Neural progenitor cell (in vitro differentiated cells): ENCODE measurements around the gene ZNF286A.
"Not testable (repeated sequence)": the region's sequence is repeated elsewhere in the genome, so short reads cannot be mapped to it uniquely, and the experiment has no call there.

Experiments used
- EZH2 ChIP-seq: fragments of 200-600 bp; sonication (generic); IDR thresholded peaks from 2 replicates; pipeline ENCODE4 v1.6.1; 2017; ENCODE audit warnings: antibody characterized with exemption, mild to moderate bottlenecking, moderate library complexity
- EZH2phosphoT487 ChIP-seq: fragments of 200-600 bp; sonication (generic); IDR thresholded peaks from 2 replicates; pipeline ENCODE4 v1.6.1; 2017; ENCODE audit warnings: antibody characterized with exemption
- TF ChIP-seq, protein P1 (sequence below): fragments of 200-600 bp; sonication (generic); IDR thresholded peaks from 2 replicates; pipeline ENCODE4 v1.5.1; 2017; ENCODE audit warnings: antibody characterized with exemption, mild to moderate bottlenecking

DNA sequence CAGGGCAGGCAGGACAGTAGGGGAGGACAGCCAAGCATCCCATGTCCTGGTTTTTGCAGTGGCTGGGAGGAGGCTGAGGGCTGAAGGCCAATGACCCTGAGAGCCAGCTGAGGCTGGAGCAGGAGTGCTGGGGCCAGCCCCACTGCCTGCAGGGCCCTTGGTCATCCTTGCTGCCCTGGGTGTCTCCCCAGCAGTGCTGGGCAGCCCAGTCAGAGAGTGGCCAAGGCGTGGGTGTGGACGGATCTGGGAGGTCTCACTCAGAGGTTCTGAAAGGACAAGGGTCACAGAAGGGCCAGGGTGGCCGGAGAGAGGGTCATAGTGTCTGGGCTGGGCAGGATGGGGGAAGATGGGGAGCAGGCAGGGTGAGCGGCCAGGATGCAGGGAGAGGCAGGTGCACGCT lies 37.0 kb downstream of the ZNF286A start:
- TF ChIP-seq, protein P1, sequence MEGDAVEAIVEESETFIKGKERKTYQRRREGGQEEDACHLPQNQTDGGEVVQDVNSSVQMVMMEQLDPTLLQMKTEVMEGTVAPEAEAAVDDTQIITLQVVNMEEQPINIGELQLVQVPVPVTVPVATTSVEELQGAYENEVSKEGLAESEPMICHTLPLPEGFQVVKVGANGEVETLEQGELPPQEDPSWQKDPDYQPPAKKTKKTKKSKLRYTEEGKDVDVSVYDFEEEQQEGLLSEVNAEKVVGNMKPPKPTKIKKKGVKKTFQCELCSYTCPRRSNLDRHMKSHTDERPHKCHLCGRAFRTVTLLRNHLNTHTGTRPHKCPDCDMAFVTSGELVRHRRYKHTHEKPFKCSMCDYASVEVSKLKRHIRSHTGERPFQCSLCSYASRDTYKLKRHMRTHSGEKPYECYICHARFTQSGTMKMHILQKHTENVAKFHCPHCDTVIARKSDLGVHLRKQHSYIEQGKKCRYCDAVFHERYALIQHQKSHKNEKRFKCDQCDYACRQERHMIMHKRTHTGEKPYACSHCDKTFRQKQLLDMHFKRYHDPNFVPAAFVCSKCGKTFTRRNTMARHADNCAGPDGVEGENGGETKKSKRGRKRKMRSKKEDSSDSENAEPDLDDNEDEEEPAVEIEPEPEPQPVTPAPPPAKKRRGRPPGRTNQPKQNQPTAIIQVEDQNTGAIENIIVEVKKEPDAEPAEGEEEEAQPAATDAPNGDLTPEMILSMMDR, result not testable (repeated sequence)
- TF ChIP-seq EZH2phosphoT487, EZH2: not testable (repeated sequence)
